Upper lobe of left lung (tissue), 4 donors: ENCODE data around the gene COL20A1.

ENCODE experiments used
- EP300 ChIP-seq, 4 donors: sonication (generic); formaldehyde crosslinking; IDR thresholded peaks; one replicate each; pipeline ENCODE4 v1.5.1; 2017; ENCODE audit warnings: antibody characterized with exemption in 4 of 4, control low read depth in 2 of 4
- POLR2A ChIP-seq, 4 donors: fragments of 450-650 bp; IDR thresholded peaks; one replicate each; pipeline ENCODE4 v1.5.1; 2016 to 2017; ENCODE audit warnings: antibody characterized with exemption in 4 of 4, mild to moderate bottlenecking in 2 of 4
- POLR2AphosphoS5 ChIP-seq, 2 donors: sonication (generic); formaldehyde crosslinking; IDR thresholded peaks; one replicate each; pipeline ENCODE4 v1.5.1; 2017; ENCODE audit warnings: antibody characterized with exemption in 2 of 2
- TF ChIP-seq, protein P1 (sequence below), 6 experiments: fragments of 450-650 bp in 4 of 6; fragments of 200-600 bp in 2 of 6; sonication (generic) in 2 of 6; IDR thresholded peaks; one replicate each; pipeline ENCODE4 v1.5.1; 2016 to 2019; ENCODE audit warnings: antibody characterized with exemption in 6 of 6

DNA sequence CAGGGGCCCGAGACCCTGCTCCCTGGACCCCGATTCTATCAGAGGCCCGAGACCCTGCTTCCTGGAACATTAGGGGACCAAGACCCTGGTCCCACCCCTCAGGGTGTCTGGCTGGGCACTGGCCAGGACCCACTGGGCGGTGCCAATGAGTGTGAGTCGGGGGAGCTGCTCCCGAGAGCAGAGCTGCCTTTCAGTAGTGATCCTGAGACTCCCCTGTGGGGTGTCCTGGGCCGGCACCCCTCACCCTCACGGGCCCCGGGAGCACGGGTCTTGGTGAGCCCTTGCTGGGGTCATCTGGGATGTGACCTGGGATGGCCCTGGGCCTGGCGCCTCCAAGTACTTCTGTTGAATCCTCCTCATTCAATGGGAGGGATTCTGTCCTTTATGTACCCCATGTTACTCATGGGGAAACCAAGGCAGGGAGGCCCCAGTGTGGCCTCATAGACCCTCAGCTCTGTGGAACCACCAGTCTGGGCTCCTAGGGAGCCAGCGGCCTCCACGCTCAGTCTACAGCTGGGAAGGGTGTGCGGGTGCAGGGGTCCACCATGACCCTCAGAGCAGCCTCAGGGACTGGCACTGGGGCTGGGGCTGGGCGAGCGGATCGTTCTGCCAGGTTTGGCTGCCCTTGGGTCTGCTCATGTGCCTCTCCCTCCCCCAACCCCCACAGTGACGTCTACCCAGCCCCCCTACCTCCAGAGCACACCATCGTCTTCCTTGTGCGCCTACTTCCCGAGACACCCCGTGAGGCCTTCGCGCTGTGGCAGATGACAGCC lies 25.6 kb downstream of the COL20A1 start:
- TF ChIP-seq, protein P1, sequence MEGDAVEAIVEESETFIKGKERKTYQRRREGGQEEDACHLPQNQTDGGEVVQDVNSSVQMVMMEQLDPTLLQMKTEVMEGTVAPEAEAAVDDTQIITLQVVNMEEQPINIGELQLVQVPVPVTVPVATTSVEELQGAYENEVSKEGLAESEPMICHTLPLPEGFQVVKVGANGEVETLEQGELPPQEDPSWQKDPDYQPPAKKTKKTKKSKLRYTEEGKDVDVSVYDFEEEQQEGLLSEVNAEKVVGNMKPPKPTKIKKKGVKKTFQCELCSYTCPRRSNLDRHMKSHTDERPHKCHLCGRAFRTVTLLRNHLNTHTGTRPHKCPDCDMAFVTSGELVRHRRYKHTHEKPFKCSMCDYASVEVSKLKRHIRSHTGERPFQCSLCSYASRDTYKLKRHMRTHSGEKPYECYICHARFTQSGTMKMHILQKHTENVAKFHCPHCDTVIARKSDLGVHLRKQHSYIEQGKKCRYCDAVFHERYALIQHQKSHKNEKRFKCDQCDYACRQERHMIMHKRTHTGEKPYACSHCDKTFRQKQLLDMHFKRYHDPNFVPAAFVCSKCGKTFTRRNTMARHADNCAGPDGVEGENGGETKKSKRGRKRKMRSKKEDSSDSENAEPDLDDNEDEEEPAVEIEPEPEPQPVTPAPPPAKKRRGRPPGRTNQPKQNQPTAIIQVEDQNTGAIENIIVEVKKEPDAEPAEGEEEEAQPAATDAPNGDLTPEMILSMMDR (IDR thresholded peaks at IDR 0.05) = no peak
- no peak for TF ChIP-seq POLR2AphosphoS5 (IDR thresholded peaks at IDR 0.05)
- TF ChIP-seq POLR2A (IDR thresholded peaks at IDR 0.05) = no peak
- TF ChIP-seq EP300 (IDR thresholded peaks at IDR 0.05) = no peak
